Measurements from ENCODE around the gene TWIST1.

The TWIST1 gene

GRCh38 chr7:19097165-19098055 is 20.0 kb downstream of the TWIST1 start:
- Histone ChIP-seq H2AFZ (no peak overlapping the region), H3K9ac (no peak overlapping the region), H3K27me3 (ENCODE audit: control insufficient read depth, insufficient read depth, low read length) (peaks cover 4% of the 10 kb centered on the region), H3K79me2 (no peaks in the 10 kb centered on the region), H3K4me1 (no peaks in the 10 kb centered on the region), H3K4me3 (ENCODE audit: low read depth, low read length) (no peak overlapping the region), H3K9me3 (ENCODE audit: control insufficient read depth, low read length) (no peaks in the 10 kb centered on the region), H3K36me3 (ENCODE audit: control insufficient read depth, insufficient read depth, low read length) (no peaks in the 10 kb centered on the region), H3K27ac (no peak overlapping the region), H3K4me2 (ENCODE audit: low read length) (no peak overlapping the region)
- no peak for TF ChIP-seq CTCF (IDR thresholded peaks at IDR 0.05)

- H3K4me3 ChIP-seq (ENCODE audit: low read depth, low read length): no peak overlapping the region
- no peak overlapping the region for H3K9ac ChIP-seq
- H3K79me2 ChIP-seq: no peaks in the 10 kb centered on the region
- no peaks in the 10 kb centered on the region for H3K4me1 ChIP-seq
- no peaks in the 10 kb centered on the region for H3K27me3 ChIP-seq (ENCODE audit: control insufficient read depth, insufficient read depth, low read length)
- H3K36me3 ChIP-seq (ENCODE audit: control insufficient read depth, insufficient read depth, low read length): no peaks in the 10 kb centered on the region
- no peak overlapping the region for H2AFZ ChIP-seq
- no peaks in the 10 kb centered on the region for H3K9me3 ChIP-seq (ENCODE audit: control insufficient read depth, low read length)
- no peak for TF ChIP-seq CTCF (IDR thresholded peaks at IDR 0.05)
- no peak overlapping the region for H3K27ac ChIP-seq
- no peak overlapping the region for H3K4me2 ChIP-seq (ENCODE audit: low read length)
These were observed 22.0 kb downstream of the TWIST1 start for GRCh38 chr7:19095353-19095860.

- Histone ChIP-seq H3K27me3 (ENCODE audit: control insufficient read depth, insufficient read depth, low read length) (no peaks in the 10 kb centered on the region), H3K27ac (no peak overlapping the region), H2AFZ (no peak overlapping the region), H3K4me2 (ENCODE audit: low read length) (no peak overlapping the region), H3K4me3 (ENCODE audit: low read depth, low read length) (no peak overlapping the region), H3K79me2 (no peaks in the 10 kb centered on the region), H3K9me3 (ENCODE audit: control insufficient read depth, low read length) (no peaks in the 10 kb centered on the region), H3K9ac (no peak overlapping the region), H3K4me1 (no peaks in the 10 kb centered on the region), H3K36me3 (ENCODE audit: control insufficient read depth, insufficient read depth, low read length) (no peaks in the 10 kb centered on the region)
- no peak for TF ChIP-seq CTCF (IDR thresholded peaks at IDR 0.05)
These were observed 22.7 kb downstream of the TWIST1 start for GRCh38 chr7:19094598-19095352.

- TF ChIP-seq CTCF (IDR thresholded peaks at IDR 0.05): no peak
- Histone ChIP-seq H3K4me3 (ENCODE audit: low read depth, low read length) (no peak overlapping the region), H2AFZ (no peak overlapping the region), H3K9me3 (ENCODE audit: control insufficient read depth, low read length) (no peaks in the 10 kb centered on the region), H3K36me3 (ENCODE audit: control insufficient read depth, insufficient read depth, low read length) (no peaks in the 10 kb centered on the region), H3K79me2 (no peaks in the 10 kb centered on the region), H3K27me3 (ENCODE audit: control insufficient read depth, insufficient read depth, low read length) (no peaks in the 10 kb centered on the region), H3K4me2 (ENCODE audit: low read length) (no peak overlapping the region), H3K27ac (no peak overlapping the region), H3K9ac (no peak overlapping the region), H3K4me1 (no peaks in the 10 kb centered on the region)
These were observed 23.3 kb downstream of the TWIST1 start for GRCh38 chr7:19094138-19094537.
